ENCODE data around the gene C15orf62.

The C15orf62 gene

GRCh38 chr15:40785814-40786213 lies 16.0 kb downstream of the C15orf62 start:
- DNase-seq = no peak

- DNase-seq = peak; percentile 31
Observed at GRCh38 chr15:40787344-40787841, 17.6 kb downstream of the C15orf62 start.

GRCh38 chr15:40787991-40788390 lies 18.2 kb downstream of the C15orf62 start:
- DNase-seq = no peak

GRCh38 chr15:40789119-40789518 lies 19.3 kb downstream of the C15orf62 start:
- no peak for DNase-seq

GRCh38 chr15:40789999-40790398 lies 20.2 kb downstream of the C15orf62 start:
- DNase-seq = no peak

GRCh38 chr15:40790718-40791117 lies 20.9 kb downstream of the C15orf62 start:
- no peak for DNase-seq

GRCh38 chr15:40792394-40792793 lies 22.6 kb downstream of the C15orf62 start:
- DNase-seq = no peak

GRCh38 chr15:40793216-40793989 lies 23.6 kb downstream of the C15orf62 start:
- DNase-seq = no peak

GRCh38 chr15:40796041-40796440 lies 26.3 kb downstream of the C15orf62 start:
- no peak for DNase-seq

- no peak for DNase-seq
Observed at GRCh38 chr15:40796512-40796911, 26.7 kb downstream of the C15orf62 start.

GRCh38 chr15:40799523-40799922 lies 29.7 kb downstream of the C15orf62 start:
- no peak for DNase-seq

GRCh38 chr15:40803076-40803475 lies 33.3 kb downstream of the C15orf62 start:
- no peak for DNase-seq

GRCh38 chr15:40803688-40804087 lies 33.9 kb downstream of the C15orf62 start:
- DNase-seq = no peak

GRCh38 chr15:40806672-40807027 lies 36.9 kb downstream of the C15orf62 start:
- DNase-seq = no peak

- DNase-seq = peak; percentile 76
Observed at GRCh38 chr15:40807028-40807887, 37.5 kb downstream of the C15orf62 start, which contains the start of the genes DNAJC17 and ZFYVE19. TSS of gene DNAJC17 (minus strand) at chr15:40807473. CDS start at chr15:40807446, 27 bp downstream. TSS of gene ZFYVE19 (plus strand) at chr15:40807089. CDS start at chr15:40807590, 501 bp downstream.

GRCh38 chr15:40807888-40808461 lies 38.2 kb downstream of the C15orf62 start:
- DNase-seq = no peak

GRCh38 chr15:40808861-40809450 lies 39.2 kb downstream of the C15orf62 start:
- no peak for DNase-seq

GRCh38 chr15:40812721-40813425 lies 43.1 kb downstream of the C15orf62 start:
- no peak for DNase-seq

- DNase-seq = no peak
Observed at GRCh38 chr15:40815042-40815698, 45.4 kb downstream of the C15orf62 start.

GRCh38 chr15:40819048-40819447 lies 49.3 kb downstream of the C15orf62 start:
- DNase-seq = no peak

- no peak for DNase-seq
Observed at GRCh38 chr15:40821195-40821594, 51.4 kb downstream of the C15orf62 start.
